Adrenal gland (tissue), 12 donors: ENCODE data around the gene SDC3. TPM values are rescaled to one million over a fixed set of nuclear protein-coding genes. Genes with fewer than 3 reads are reported as not detected.

Experiments
- DNase-seq, 7 donors: peaks; one replicate each; pipeline ENCODE4 v3.0.0-alpha.2; 2019 to 2020
- H3K27ac ChIP-seq, 5 donors: fragments of 200-600 bp; sonication (generic) in 4 of 5; 1 replicate in 3 of 5; 2 replicates in 2 of 5; pipeline versions ENCODE4 v1.5.1 to v1.8.0; 2016 to 2020; ENCODE audit warnings: mild to moderate bottlenecking in 1 of 5
- H3K27me3 ChIP-seq: fragments of 200-600 bp; 2 replicates; pipeline ENCODE4 v1.8.0; 2021
- H3K36me3 ChIP-seq, 2 donors: fragments of 200-600 bp; replicated peaks in 1 of 2; 1 replicate in 1 of 2; 2 replicates in 1 of 2; pipeline versions ENCODE4 v1.5.1 to v1.8.0; 2018 to 2022
- H3K4me1 ChIP-seq, 2 donors: fragments of 200-600 bp; replicated peaks in 1 of 2; 1 replicate in 1 of 2; 2 replicates in 1 of 2; pipeline versions ENCODE4 v1.5.1 to v1.8.0; 2018 to 2021
- H3K4me3 ChIP-seq, 4 donors: fragments of 200-600 bp; sonication (generic) in 3 of 4; one replicate each; pipeline ENCODE4 v1.5.1; 2016 to 2018
- H3K9me3 ChIP-seq, 3 donors: fragments of 200-600 bp; sonication (generic) in 1 of 3; replicated peaks in 1 of 3; 1 replicate in 2 of 3; 2 replicates in 1 of 3; pipeline versions ENCODE4 v1.5.1 to v1.8.0; 2016 to 2021
- CTCF ChIP-seq, 6 experiments: fragments of 450-650 bp in 4 of 6; fragments of 200-600 bp in 2 of 6; sonication (generic) in 1 of 6; IDR thresholded peaks; 1 replicate in 5 of 6; 2 replicates in 1 of 6; pipeline versions ENCODE4 v1.5.1 to v1.8.0; 2016 to 2021; ENCODE audit warnings: antibody characterized with exemption in 6 of 6, mild to moderate bottlenecking in 2 of 6, moderate library complexity in 1 of 6
- POLR2A ChIP-seq, 2 donors: fragments of 450-650 bp; IDR thresholded peaks; one replicate each; pipeline ENCODE4 v1.6.1; 2017; ENCODE audit warnings: antibody characterized with exemption in 2 of 2, mild to moderate bottlenecking in 2 of 2, moderate library complexity in 1 of 2
- WGBS, 4 donors: extraction: QIAGEN DNeasy Blood & Tissue Kit in 2 of 4; methylation state at CpG; one replicate each; pipeline versions ENCODE4 v1.1.5 to v1.1.7; 2013 to 2017; 5-methylcytosine and 5-hydroxymethylcytosine counted together
- intact Hi-C, 2 donors: fragments of 100-400 bp; cut with DNase I; formaldehyde crosslinking; loops; one replicate each; pipeline versions ENCODE4 v1.14.1 to v1.15.0; 2022 to 2023
- polyA plus RNA-seq, 3 donors: library from polyadenylated mRNA; stranded (reverse); fragments of 200-250 nt in 2 of 3; fragments of 350-450 nt in 1 of 3; fragmentation: Illumina TruSeq in 1 of 3; extraction: RNeasy Lipid Tissue Mini Kit (QIAGEN cat#74804) in 1 of 3; gene quantifications; one replicate each; pipeline ENCODE4 v1.2.3, GENCODE V29; 2013 to 2014
- total RNA-seq, 9 donors: library from RNA; depleted of rRNA in 4 of 9; stranded (reverse); fragments of >200 nt in 4 of 9; fragments of 120-200 nt in 1 of 9; fragmentation: NEBNext Ultra II Directional in 1 of 9; extraction: Animal tissue kit (Norgen Biotek cat#: 25700) in 1 of 9; gene quantifications; one replicate each; pipeline versions ENCODE4 v1.1.0 to v1.2.4, GENCODE V29; 2013 to 2023
- donor health status: healthy with polysubstance abuse.
- donor health status: Bipolar disorder and iron deficiency.
- donor health status: DM: yes; HTN: yes; CAD: no.
- donor health status: DM: no; HTN: no; CAD: no.
- donor health status: DM: no; HTN: no; CAD: no.
- donor health status: DM: yes; HTN: yes; CAD: no.

The SDC3 gene
- total and polyA plus RNA-seq, 12 donors: 40.1 to 536 (median 188) TPM

- no peaks in the 10 kb centered on the region for H3K27me3 ChIP-seq
- no peak overlapping the region for H3K4me3 ChIP-seq
- no peak overlapping the region for H3K27ac ChIP-seq
- intact Hi-C loops: no loop called here
- TF ChIP-seq POLR2A (IDR thresholded peaks at IDR 0.05) (no peak), CTCF (IDR thresholded peaks at IDR 0.05) (no peak)
- H3K9me3 ChIP-seq: no peaks in the 10 kb centered on the region
- 68 to 86% (median 83%) methylated on average over 6 of the region's 6 CpGs for WGBS, 4 donors
- H3K4me1 ChIP-seq: no peaks in the 10 kb centered on the region
- DNase-seq: no peak
- no peaks in the 10 kb centered on the region for H3K36me3 ChIP-seq
Measured at GRCh38 chr1:30830537-30830936, 78.0 kb downstream of the SDC3 start.

- no peaks in the 10 kb centered on the region for H3K36me3 ChIP-seq
- peaks cover 4 to 5% of the 10 kb centered on the region in 2 donors for H3K4me1 ChIP-seq
- no peaks in the 10 kb centered on the region for H3K9me3 ChIP-seq
- H3K27ac ChIP-seq: no peak overlapping the region
- TF ChIP-seq CTCF (IDR thresholded peaks at IDR 0.05) (no peak), POLR2A (IDR thresholded peaks at IDR 0.05) (no peak)
- DNase-seq: no peak
- intact Hi-C loops: no loop called here
- no peak overlapping the region for H3K4me3 ChIP-seq
- no peaks in the 10 kb centered on the region for H3K27me3 ChIP-seq
- 72 to 93% (median 76%) methylated on average over 2 of the region's 2 CpGs for WGBS, 4 donors
Measured at GRCh38 chr1:30829889-30830288, 78.7 kb downstream of the SDC3 start.

GRCh38 chr1:30824736-30825429, 83.7 kb downstream of the SDC3 start:
- H3K9me3 ChIP-seq: no peaks in the 10 kb centered on the region
- peak overlapping the region in 1 of 4 donors; percentile 38 for H3K4me3 ChIP-seq
- H3K36me3 ChIP-seq: no peaks in the 10 kb centered on the region
- H3K27me3 ChIP-seq: no peaks in the 10 kb centered on the region
- H3K4me1 ChIP-seq: peaks cover 27 to 29% of the 10 kb centered on the region in 2 donors
- intact Hi-C loops: no loop called here
- no peak for TF ChIP-seq POLR2A (IDR thresholded peaks at IDR 0.05)
- TF ChIP-seq CTCF (IDR thresholded peaks at IDR 0.05): no peak
- WGBS, 4 donors: 17 to 44% (median 22%) methylated on average over 7 to 12 of the region's 12 CpGs
- H3K27ac ChIP-seq: peak overlapping the region in 3 of 5 donors; percentile 95 to 98 (median 96)
- DNase-seq: no peak

GRCh38 chr1:30823969-30824735, 84.4 kb downstream of the SDC3 start:
- peak overlapping the region in 2 of 4 donors; percentile 36 to 38 for H3K4me3 ChIP-seq
- no peaks in the 10 kb centered on the region for H3K36me3 ChIP-seq
- peak; percentile 95 to 99 (median 98) for DNase-seq
- TF ChIP-seq CTCF (IDR thresholded peaks at IDR 0.05) (peak in 1 of 6 experiments; percentile 3), POLR2A (IDR thresholded peaks at IDR 0.05) (peak; percentile 86 to 97)
- peaks cover 27 to 29% of the 10 kb centered on the region in 2 donors for H3K4me1 ChIP-seq
- no peaks in the 10 kb centered on the region for H3K9me3 ChIP-seq
- 0 to 1% (median 0%) methylated on average over 12 to 44 of the region's 44 CpGs for WGBS, 4 donors
- no peaks in the 10 kb centered on the region for H3K27me3 ChIP-seq
- intact Hi-C loops: no loop called here
- H3K27ac ChIP-seq: peak overlapping the region; percentile 89 to 98 (median 96)
